Measurements from ENCODE around the gene SMAD3. TPM values are rescaled to one million over a fixed set of nuclear protein-coding genes. Genes with fewer than 3 reads are reported as not detected.

Gene SMAD3
- total RNA-seq (2022), result 51.5 and 54.8 TPM in 2 replicates
- Bru-seq, nascent RNA, result percentile 89 among the genes with signal in this experiment
- percentile 87 among the genes with signal in this experiment for BruChase-seq, experiment 1, labeled RNA remaining after a 2-hour chase
- percentile 86 among the genes with signal in this experiment for BruChase-seq, experiment 2, labeled RNA remaining after a 6-hour chase
- long read RNA-seq, full-length matches to known transcripts, result 14 of 40 reads
- long read RNA-seq, partial matches to known transcripts, result 3 of 40 reads
- long read RNA-seq, other reads (novel, unspliced or antisense), result 23 of 40 reads

DNA sequence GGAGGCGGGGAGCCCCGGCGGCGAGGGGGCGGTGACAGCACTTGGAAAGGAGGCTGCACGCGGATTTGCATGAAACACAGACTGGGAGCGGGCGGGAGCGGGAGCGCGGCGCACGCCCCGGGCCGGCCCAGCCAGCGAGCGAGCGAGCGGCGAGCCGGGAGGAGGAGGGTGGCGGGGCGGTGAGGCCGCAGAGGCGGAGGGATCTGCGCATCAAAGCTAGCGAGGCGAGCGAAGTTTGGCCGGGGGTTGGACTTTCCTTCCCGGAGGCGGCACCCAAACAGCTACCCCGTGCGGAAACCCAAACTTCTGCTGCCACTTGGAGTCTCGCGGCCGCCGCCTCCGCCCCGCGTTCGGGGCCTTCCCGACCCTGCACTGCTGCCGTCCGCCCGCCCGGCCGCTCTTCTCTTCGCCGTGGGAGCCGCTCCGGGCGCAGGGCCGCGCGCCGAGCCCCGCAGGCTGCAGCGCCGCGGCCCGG is at the start of gene SMAD3:
Gene SMAD3 (plus strand): TSS at position 72 of the 475 bp plus-strand sequence. CDS start 553 bp downstream, outside the sequence.
- intact Hi-C loops (cut with micrococcal nuclease; ENCODE audit: unreplicated experiment), result loop anchor here (2.0 to 5.0 kb wide), 2 partner anchors 81 to 137 kb away; no protein-coding TSS in a partner anchor
- CTCF ChIA-PET, result interaction anchor here (0.6 to 0.9 kb wide), 2 partner anchors 16 to 62 kb away, joined by 3 to 5 read pairs; no protein-coding TSS in a partner anchor
- H3K27me3 Mint-ChIP-seq (ENCODE audit: insufficient read depth, unreplicated experiment), result no peaks in the 10 kb centered on the region
- POLR2A ChIA-PET, result interaction anchor here (0.6 to 1.5 kb wide), 7 partner anchors 16 to 587 kb away, joined by 3 to 7 read pairs (median 3); no protein-coding TSS in a partner anchor
- Histone ChIP-seq H3K36me3 (ENCODE audit: control insufficient read depth, insufficient read depth, low read length) (peaks cover 1% of the 10 kb centered on the region; the same call in 1 of the 2 replicates), H3K27me3 (replicated peaks; ENCODE audit: control insufficient read depth, insufficient read depth, low read length) (no peaks in the 10 kb centered on the region), H3K4me3 (ENCODE audit: low read depth, low read length) (peak within 1 kb of the TSS; percentile 89), H3K4me1 (peaks cover 47% of the 10 kb centered on the region), H3K9me3 (no peaks in the 10 kb centered on the region)
- H3K4me1 Mint-ChIP-seq (ENCODE audit: low read depth, unreplicated experiment), result peaks cover 39% of the 10 kb centered on the region
- H3K27ac Mint-ChIP-seq (ENCODE audit: unreplicated experiment), result peak within 1 kb of the TSS; percentile 88
- TF ChIP-seq, protein P1, sequence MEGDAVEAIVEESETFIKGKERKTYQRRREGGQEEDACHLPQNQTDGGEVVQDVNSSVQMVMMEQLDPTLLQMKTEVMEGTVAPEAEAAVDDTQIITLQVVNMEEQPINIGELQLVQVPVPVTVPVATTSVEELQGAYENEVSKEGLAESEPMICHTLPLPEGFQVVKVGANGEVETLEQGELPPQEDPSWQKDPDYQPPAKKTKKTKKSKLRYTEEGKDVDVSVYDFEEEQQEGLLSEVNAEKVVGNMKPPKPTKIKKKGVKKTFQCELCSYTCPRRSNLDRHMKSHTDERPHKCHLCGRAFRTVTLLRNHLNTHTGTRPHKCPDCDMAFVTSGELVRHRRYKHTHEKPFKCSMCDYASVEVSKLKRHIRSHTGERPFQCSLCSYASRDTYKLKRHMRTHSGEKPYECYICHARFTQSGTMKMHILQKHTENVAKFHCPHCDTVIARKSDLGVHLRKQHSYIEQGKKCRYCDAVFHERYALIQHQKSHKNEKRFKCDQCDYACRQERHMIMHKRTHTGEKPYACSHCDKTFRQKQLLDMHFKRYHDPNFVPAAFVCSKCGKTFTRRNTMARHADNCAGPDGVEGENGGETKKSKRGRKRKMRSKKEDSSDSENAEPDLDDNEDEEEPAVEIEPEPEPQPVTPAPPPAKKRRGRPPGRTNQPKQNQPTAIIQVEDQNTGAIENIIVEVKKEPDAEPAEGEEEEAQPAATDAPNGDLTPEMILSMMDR (IDR thresholded peaks at IDR 0.05; ENCODE audit: insufficient read depth in 1 of 2, low read depth in 1 of 2, low read length in 1 of 2, severe bottlenecking in 1 of 2, unreplicated experiment in 1 of 2), result no peak
- no TSS peak for BruUV-seq (replicated peaks)
- DNase-seq, result peak; percentile 92 to 93
- H3K36me3 Mint-ChIP-seq (ENCODE audit: insufficient read depth, unreplicated experiment), result peaks cover 26% of the 10 kb centered on the region
- no peaks in the 10 kb centered on the region for H3K9me3 Mint-ChIP-seq (ENCODE audit: unreplicated experiment)
- H3K4me3 Mint-ChIP-seq (ENCODE audit: unreplicated experiment), result peak within 1 kb of the TSS; percentile 96

DNA sequence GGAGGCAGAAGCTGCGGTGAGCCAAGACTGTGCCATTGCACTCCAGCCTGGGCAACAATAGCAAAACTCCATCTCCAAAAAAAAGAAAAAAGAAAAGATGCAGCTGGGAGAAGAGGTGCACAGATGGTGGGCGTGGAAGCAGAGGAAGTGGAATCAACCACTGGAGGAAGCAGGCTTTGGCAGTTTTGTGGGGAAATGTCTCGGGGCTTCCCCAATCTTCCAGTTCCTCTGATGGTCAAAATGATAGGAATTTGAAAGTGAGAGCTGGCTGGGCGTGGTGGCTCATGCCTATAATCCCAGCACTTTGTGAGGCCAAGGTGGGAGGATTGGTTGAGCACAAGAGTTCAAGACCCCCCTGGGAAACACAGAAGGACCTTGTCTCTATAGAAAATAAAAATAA is 48.1 kb upstream of the SMAD3 start:
- Mint-ChIP-seq H3K4me1 (ENCODE audit: low read depth, unreplicated experiment) (no peaks in the 10 kb centered on the region), H3K4me3 (ENCODE audit: unreplicated experiment) (no peak overlapping the region)
- CTCF ChIA-PET, result no interaction called here

DNA sequence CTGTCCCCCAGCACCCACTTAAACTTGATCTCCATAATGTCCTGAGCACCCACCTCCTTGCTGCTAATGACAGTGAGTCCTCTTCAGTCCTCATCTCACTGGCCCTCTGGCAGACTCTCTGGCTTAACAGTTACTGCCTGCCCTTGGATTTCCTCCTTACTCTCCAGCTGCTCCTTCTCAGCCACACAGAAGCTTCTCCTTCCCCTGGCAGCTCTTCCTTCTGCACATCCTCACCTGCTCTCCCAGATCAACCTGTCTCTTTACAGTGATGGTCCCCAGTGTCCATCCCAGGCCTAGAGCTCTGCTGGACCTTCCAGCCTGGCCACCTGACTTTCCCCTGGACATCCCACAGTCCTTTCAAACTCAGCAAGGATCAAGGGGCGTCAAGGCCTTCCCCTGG is 47.4 kb upstream of the SMAD3 start:
- Mint-ChIP-seq H3K9me3 (ENCODE audit: unreplicated experiment) (no peaks in the 10 kb centered on the region), H3K4me1 (ENCODE audit: low read depth, unreplicated experiment) (no peaks in the 10 kb centered on the region), H3K27ac (ENCODE audit: unreplicated experiment) (no peak overlapping the region), H3K36me3 (ENCODE audit: insufficient read depth, unreplicated experiment) (no peaks in the 10 kb centered on the region), H3K27me3 (ENCODE audit: insufficient read depth, unreplicated experiment) (no peaks in the 10 kb centered on the region), H3K4me3 (ENCODE audit: unreplicated experiment) (no peak overlapping the region)
- Histone ChIP-seq H3K9me3 (no peaks in the 10 kb centered on the region), H3K4me3 (ENCODE audit: low read depth, low read length) (no peak overlapping the region), H3K4me1 (no peaks in the 10 kb centered on the region), H3K27me3 (replicated peaks; ENCODE audit: control insufficient read depth, insufficient read depth, low read length) (no peaks in the 10 kb centered on the region), H3K36me3 (ENCODE audit: control insufficient read depth, insufficient read depth, low read length) (no peaks in the 10 kb centered on the region)
- TF ChIP-seq, protein P1 (IDR thresholded peaks at IDR 0.05; ENCODE audit: insufficient read depth in 1 of 2, low read depth in 1 of 2, low read length in 1 of 2, severe bottlenecking in 1 of 2, unreplicated experiment in 1 of 2), result no peak
- POLR2A ChIA-PET, result no interaction called here
- DNase-seq, result no peak
- CTCF ChIA-PET, result interaction anchor here (0.7 kb wide), 1 partner anchor 71 kb away, joined by 3 read pairs; no protein-coding TSS in a partner anchor
- BruUV-seq (replicated peaks), result no TSS peak
- intact Hi-C loops (cut with micrococcal nuclease; ENCODE audit: unreplicated experiment), result no loop called here

More for the DNA sequence above, 48.1 kb upstream of the SMAD3 start:
- no peaks in the 10 kb centered on the region for H3K27me3 Mint-ChIP-seq (ENCODE audit: insufficient read depth, unreplicated experiment)
- no peak overlapping the region for H3K27ac Mint-ChIP-seq (ENCODE audit: unreplicated experiment)
- no peak overlapping the region for H3K4me3 ChIP-seq (ENCODE audit: low read depth, low read length)
- intact Hi-C loops (cut with micrococcal nuclease; ENCODE audit: unreplicated experiment), result no loop called here
- DNase-seq, result no peak
- H3K36me3 Mint-ChIP-seq (ENCODE audit: insufficient read depth, unreplicated experiment), result no peaks in the 10 kb centered on the region
- no peaks in the 10 kb centered on the region for H3K9me3 ChIP-seq
- H3K36me3 ChIP-seq (ENCODE audit: control insufficient read depth, insufficient read depth, low read length), result no peaks in the 10 kb centered on the region
- no peaks in the 10 kb centered on the region for H3K4me1 ChIP-seq
- no TSS peak for BruUV-seq (replicated peaks)
- TF ChIP-seq, protein P1 (IDR thresholded peaks at IDR 0.05; ENCODE audit: insufficient read depth in 1 of 2, low read depth in 1 of 2, low read length in 1 of 2, severe bottlenecking in 1 of 2, unreplicated experiment in 1 of 2), result no peak
- POLR2A ChIA-PET, result no interaction called here
- H3K27me3 ChIP-seq (replicated peaks; ENCODE audit: control insufficient read depth, insufficient read depth, low read length), result no peaks in the 10 kb centered on the region
- no peaks in the 10 kb centered on the region for H3K9me3 Mint-ChIP-seq (ENCODE audit: unreplicated experiment)
